Mononuclear cell (primary cell): ENCODE measurements around the gene GLRX5. TPM values are rescaled to one million over a fixed set of nuclear protein-coding genes. Genes with fewer than 3 reads are reported as not detected.

Experiments
- H3K27me3 ChIP-seq: 2 replicates; pipeline ENCODE4 v1.6.0; 2011; ENCODE audit warnings: low read length, control low read depth; ENCODE audit not compliant: insufficient read depth
- H3K4me1 ChIP-seq: 2 replicates; pipeline ENCODE4 v1.5.1; 2011; ENCODE audit warnings: mild to moderate bottlenecking, low read length, control low read depth; ENCODE audit not compliant: insufficient read depth
- H3K4me3 ChIP-seq: 2 replicates; pipeline ENCODE4 v1.5.1; 2011; ENCODE audit warnings: mild to moderate bottlenecking, low read length, moderate library complexity
- H3K9me3 ChIP-seq: 2 replicates; pipeline ENCODE4 v1.5.1; 2011; ENCODE audit warnings: low read depth, mild to moderate bottlenecking, control low read depth, low read length
- total RNA-seq: library from RNA; depleted of rRNA; stranded (reverse); fragments of >200 nt; gene quantifications from one replicate; pipeline ENCODE4 v1.2.3, GENCODE V29; 2012

GLRX5 gene
- total RNA-seq, 1 donor, result 14.4 TPM

GRCh38 chr14:95495538-95496025, 39.3 kb upstream of the GLRX5 start:
- Histone ChIP-seq H3K27me3 (no peaks in the 10 kb centered on the region), H3K9me3 (no peaks in the 10 kb centered on the region), H3K4me1 (peaks cover 54% of the 10 kb centered on the region), H3K4me3 (no peak overlapping the region)

- Histone ChIP-seq H3K4me1 (peaks cover 53% of the 10 kb centered on the region), H3K27me3 (no peaks in the 10 kb centered on the region), H3K9me3 (no peaks in the 10 kb centered on the region), H3K4me3 (no peak overlapping the region)
These were observed 38.7 kb upstream of the GLRX5 start for GRCh38 chr14:95496111-95496681.

- no peak overlapping the region for H3K4me3 ChIP-seq
- H3K27me3 ChIP-seq, result no peaks in the 10 kb centered on the region
- H3K4me1 ChIP-seq, result peaks cover 57% of the 10 kb centered on the region
- H3K9me3 ChIP-seq, result no peaks in the 10 kb centered on the region
These were observed 38.1 kb upstream of the GLRX5 start for GRCh38 chr14:95496690-95497259.

- peaks cover 65% of the 10 kb centered on the region for H3K4me1 ChIP-seq
- no peak overlapping the region for H3K4me3 ChIP-seq
- H3K9me3 ChIP-seq, result no peaks in the 10 kb centered on the region
- H3K27me3 ChIP-seq, result no peaks in the 10 kb centered on the region
These were observed 37.3 kb upstream of the GLRX5 start for GRCh38 chr14:95497561-95498011.

GRCh38 chr14:95498622-95499353, 36.1 kb upstream of the GLRX5 start:
- Histone ChIP-seq H3K9me3 (no peaks in the 10 kb centered on the region), H3K27me3 (no peaks in the 10 kb centered on the region), H3K4me3 (no peak overlapping the region), H3K4me1 (peaks cover 77% of the 10 kb centered on the region)

- Histone ChIP-seq H3K9me3 (no peaks in the 10 kb centered on the region), H3K27me3 (no peaks in the 10 kb centered on the region), H3K4me3 (no peak overlapping the region), H3K4me1 (peaks cover 77% of the 10 kb centered on the region)
These were observed 35.5 kb upstream of the GLRX5 start for GRCh38 chr14:95499354-95499750.

GRCh38 chr14:95500201-95500681, 34.6 kb upstream of the GLRX5 start:
- H3K27me3 ChIP-seq, result no peaks in the 10 kb centered on the region
- H3K4me3 ChIP-seq, result no peak overlapping the region
- no peaks in the 10 kb centered on the region for H3K9me3 ChIP-seq
- peaks cover 77% of the 10 kb centered on the region for H3K4me1 ChIP-seq

- Histone ChIP-seq H3K27me3 (no peaks in the 10 kb centered on the region), H3K4me1 (peaks cover 76% of the 10 kb centered on the region), H3K4me3 (no peak overlapping the region), H3K9me3 (no peaks in the 10 kb centered on the region)
These were observed 34.0 kb upstream of the GLRX5 start for GRCh38 chr14:95500772-95501401.

- Histone ChIP-seq H3K4me3 (no peak overlapping the region), H3K4me1 (peaks cover 76% of the 10 kb centered on the region), H3K9me3 (no peaks in the 10 kb centered on the region), H3K27me3 (no peaks in the 10 kb centered on the region)
These were observed 32.4 kb upstream of the GLRX5 start for GRCh38 chr14:95502381-95502950.

- Histone ChIP-seq H3K4me1 (peaks cover 81% of the 10 kb centered on the region), H3K27me3 (no peaks in the 10 kb centered on the region), H3K9me3 (no peaks in the 10 kb centered on the region), H3K4me3 (no peak overlapping the region)
These were observed 31.3 kb upstream of the GLRX5 start for GRCh38 chr14:95503365-95504134.

- Histone ChIP-seq H3K4me1 (peaks cover 81% of the 10 kb centered on the region), H3K27me3 (no peaks in the 10 kb centered on the region), H3K4me3 (no peak overlapping the region), H3K9me3 (no peaks in the 10 kb centered on the region)
These were observed 30.5 kb upstream of the GLRX5 start for GRCh38 chr14:95504135-95505029.

GRCh38 chr14:95505030-95505589, 29.7 kb upstream of the GLRX5 start:
- Histone ChIP-seq H3K9me3 (no peaks in the 10 kb centered on the region), H3K27me3 (no peaks in the 10 kb centered on the region), H3K4me1 (peaks cover 86% of the 10 kb centered on the region), H3K4me3 (no peak overlapping the region)

GRCh38 chr14:95507174-95507573, 27.7 kb upstream of the GLRX5 start:
- Histone ChIP-seq H3K4me3 (no peak overlapping the region), H3K9me3 (no peaks in the 10 kb centered on the region), H3K27me3 (no peaks in the 10 kb centered on the region), H3K4me1 (peaks cover 88% of the 10 kb centered on the region)
